ENCODE data around the gene BTRC. TPM values are rescaled to one million over a fixed set of nuclear protein-coding genes. Genes with fewer than 3 reads are reported as not detected.

Gene BTRC
- total and polyA plus RNA-seq, 2 donors (not counting 3 experiments of a cell fraction or from before 2014, with no cell fraction given) = 11.6 to 18.5 TPM

DNA sequence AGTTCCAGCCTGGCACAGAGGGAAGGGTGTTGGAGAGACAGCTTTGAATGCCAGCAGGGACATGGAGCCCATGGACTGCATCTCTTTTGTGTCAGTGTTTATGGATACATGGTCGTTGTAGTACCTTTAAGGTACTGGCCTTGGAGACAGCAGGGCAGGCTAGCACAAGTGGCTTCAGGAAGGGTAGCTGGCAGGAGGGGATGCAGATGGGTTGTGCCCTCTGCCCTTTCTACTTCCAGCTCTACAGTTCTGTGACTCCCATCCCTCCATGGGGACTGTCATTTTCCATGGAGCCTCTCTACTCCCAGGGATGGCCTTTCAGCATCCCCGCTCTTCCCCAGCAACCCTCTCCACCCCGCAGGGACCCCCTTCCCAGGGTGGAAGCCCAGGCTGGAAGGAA is 209.0 kb downstream of the BTRC start:
- no TSS peak for BruUV-seq (replicated peaks)
- H3K4me3 ChIP-seq (replicated peaks in 1 of 3; ENCODE audit: insufficient read depth in 1 of 3, low read depth in 1 of 3, low read length in 3 of 3) = no peak overlapping the region
- intact Hi-C loops (cut with micrococcal nuclease) = loop anchor here (1.0 kb wide), 1 partner anchor 45 kb away; no protein-coding TSS in a partner anchor
- no peaks in the 10 kb centered on the region for H3K79me2 ChIP-seq (ENCODE audit: control insufficient read depth, insufficient read depth, low read length)
- no peaks in the 10 kb centered on the region for H3K9me1 ChIP-seq (replicated peaks; ENCODE audit: control insufficient read depth, extremely low read depth, insufficient read depth, low read length)
- no peaks in the 10 kb centered on the region for H3K4me1 ChIP-seq (ENCODE audit: control insufficient read depth, extremely low read depth, insufficient read depth, low read length)
- H3K27me3 ChIP-seq (ENCODE audit: control insufficient read depth in 2 of 2, insufficient read depth in 2 of 2, low read length in 2 of 2) = peaks cover 16 to 17% of the 10 kb centered on the region in 2 experiments
- no peak overlapping the region for H2AFZ ChIP-seq (ENCODE audit: low read depth, low read length)
- H3K9ac ChIP-seq (replicated peaks; ENCODE audit: extremely low read depth, insufficient read depth, low read length) = no peak overlapping the region
- DNase-seq (ENCODE audit: low read depth, low spot score) (peak; percentile 20), FAIRE-seq (no peak)
- H4K20me1 ChIP-seq (replicated peaks; ENCODE audit: control insufficient read depth, extremely low read depth, insufficient read depth, low read length) = no peaks in the 10 kb centered on the region
- H3K36me3 ChIP-seq (ENCODE audit: control insufficient read depth in 2 of 2, extremely low read depth in 1 of 2, insufficient read depth in 2 of 2, low read length in 2 of 2) = no peaks in the 10 kb centered on the region
- no peak overlapping the region for H3K27ac ChIP-seq (ENCODE audit: insufficient read depth, low read depth, low read length)
- dilution Hi-C loops (cut with MboI; ENCODE audit: extremely low pct_ligation_motif_present, low sequenced_read_pairs) = no loop called here
- H3K4me2 ChIP-seq (ENCODE audit: insufficient read depth, low read length) = no peak overlapping the region
- TF ChIP-seq POLR2A (IDR thresholded peaks at IDR 0.05; ENCODE audit: low read depth, low read length) (no peak), JUN (IDR thresholded peaks at IDR 0.05; ENCODE audit: borderline replicate concordance, insufficient read depth, insufficient read length, low read depth) (no peak), FOS (IDR thresholded peaks at IDR 0.05; ENCODE audit: borderline replicate concordance, insufficient read depth, low read length) (no peak), GATA2 (IDR thresholded peaks at IDR 0.05; ENCODE audit: insufficient read depth, insufficient read length, low read depth, low read length) (no peak), EZH2 (IDR thresholded peaks at IDR 0.05; ENCODE audit: borderline replicate concordance, low read depth, low read length, severe bottlenecking) (no peak), POLR2AphosphoS5 (IDR thresholded peaks at IDR 0.05; ENCODE audit: insufficient read depth, low read depth, low read length) (no peak), MYC (IDR thresholded peaks at IDR 0.05; ENCODE audit: low read depth, low read length) (no peak)
- TF ChIP-seq, protein P1, sequence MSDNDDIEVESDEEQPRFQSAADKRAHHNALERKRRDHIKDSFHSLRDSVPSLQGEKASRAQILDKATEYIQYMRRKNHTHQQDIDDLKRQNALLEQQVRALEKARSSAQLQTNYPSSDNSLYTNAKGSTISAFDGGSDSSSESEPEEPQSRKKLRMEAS (IDR thresholded peaks at IDR 0.05; ENCODE audit: insufficient read depth, insufficient read length) = no peak
- TF ChIP-seq, protein P2, sequence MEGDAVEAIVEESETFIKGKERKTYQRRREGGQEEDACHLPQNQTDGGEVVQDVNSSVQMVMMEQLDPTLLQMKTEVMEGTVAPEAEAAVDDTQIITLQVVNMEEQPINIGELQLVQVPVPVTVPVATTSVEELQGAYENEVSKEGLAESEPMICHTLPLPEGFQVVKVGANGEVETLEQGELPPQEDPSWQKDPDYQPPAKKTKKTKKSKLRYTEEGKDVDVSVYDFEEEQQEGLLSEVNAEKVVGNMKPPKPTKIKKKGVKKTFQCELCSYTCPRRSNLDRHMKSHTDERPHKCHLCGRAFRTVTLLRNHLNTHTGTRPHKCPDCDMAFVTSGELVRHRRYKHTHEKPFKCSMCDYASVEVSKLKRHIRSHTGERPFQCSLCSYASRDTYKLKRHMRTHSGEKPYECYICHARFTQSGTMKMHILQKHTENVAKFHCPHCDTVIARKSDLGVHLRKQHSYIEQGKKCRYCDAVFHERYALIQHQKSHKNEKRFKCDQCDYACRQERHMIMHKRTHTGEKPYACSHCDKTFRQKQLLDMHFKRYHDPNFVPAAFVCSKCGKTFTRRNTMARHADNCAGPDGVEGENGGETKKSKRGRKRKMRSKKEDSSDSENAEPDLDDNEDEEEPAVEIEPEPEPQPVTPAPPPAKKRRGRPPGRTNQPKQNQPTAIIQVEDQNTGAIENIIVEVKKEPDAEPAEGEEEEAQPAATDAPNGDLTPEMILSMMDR (IDR thresholded peaks at IDR 0.05; ENCODE audit: extremely low read depth in 1 of 2, insufficient read depth in 1 of 2, low read depth in 1 of 2, low read length in 2 of 2) = no peak
- H3K9me3 ChIP-seq (replicated peaks; ENCODE audit: control insufficient read depth, insufficient read depth, low read length) = no peaks in the 10 kb centered on the region
- ChIA-PET POLR2A (no interaction called here), CTCF (interaction anchor here (1.2 to 1.7 kb wide), 2 partner anchors 96 to 325 kb away, joined by 3 to 7 read pairs; no protein-coding TSS in a partner anchor)
